ENCODE data around the gene EFNA3. TPM values are rescaled to one million over a fixed set of nuclear protein-coding genes. Genes with fewer than 3 reads are reported as not detected.

EFNA3 gene
- total and polyA plus RNA-seq, 2 of the 4 experiments (the other 2 are of a cell fraction): 0.72 to 1.6 TPM

DNA sequence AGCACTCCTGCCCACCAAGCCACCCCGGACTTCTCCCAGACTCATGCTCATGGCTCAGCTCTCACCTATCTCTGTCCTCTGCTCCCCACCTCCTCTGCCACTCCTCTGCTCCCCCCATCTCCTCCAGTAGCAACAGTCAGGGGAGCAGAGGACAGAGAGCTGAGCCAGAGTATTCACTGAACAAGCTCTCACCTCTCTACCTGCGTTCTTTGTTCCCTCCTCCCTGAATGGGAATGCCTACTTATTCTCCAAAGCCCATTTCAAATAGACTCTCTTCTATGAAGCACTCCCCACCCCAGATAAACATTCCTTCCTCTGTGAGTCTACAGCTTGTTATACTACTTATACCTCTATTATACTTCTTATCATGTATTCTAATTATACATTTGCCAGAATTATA is 42.6 kb downstream of the EFNA3 start:
- TF ChIP-seq RFX5 (IDR thresholded peaks at IDR 0.05; ENCODE audit: low read depth, low read length) (no peak), MAZ (IDR thresholded peaks at IDR 0.05; ENCODE audit: borderline replicate concordance, low read depth, low read length) (no peak), NFE2L2 (IDR thresholded peaks at IDR 0.05; ENCODE audit: low read depth, low read length) (no peak), BHLHE40 (IDR thresholded peaks at IDR 0.05; ENCODE audit: low read depth, low read length) (no peak), RAD21 (IDR thresholded peaks at IDR 0.05; ENCODE audit: low read length) (no peak), CEBPB (IDR thresholded peaks at IDR 0.05; ENCODE audit: low read depth, low read length) (no peak)
- TF ChIP-seq, protein P1, sequence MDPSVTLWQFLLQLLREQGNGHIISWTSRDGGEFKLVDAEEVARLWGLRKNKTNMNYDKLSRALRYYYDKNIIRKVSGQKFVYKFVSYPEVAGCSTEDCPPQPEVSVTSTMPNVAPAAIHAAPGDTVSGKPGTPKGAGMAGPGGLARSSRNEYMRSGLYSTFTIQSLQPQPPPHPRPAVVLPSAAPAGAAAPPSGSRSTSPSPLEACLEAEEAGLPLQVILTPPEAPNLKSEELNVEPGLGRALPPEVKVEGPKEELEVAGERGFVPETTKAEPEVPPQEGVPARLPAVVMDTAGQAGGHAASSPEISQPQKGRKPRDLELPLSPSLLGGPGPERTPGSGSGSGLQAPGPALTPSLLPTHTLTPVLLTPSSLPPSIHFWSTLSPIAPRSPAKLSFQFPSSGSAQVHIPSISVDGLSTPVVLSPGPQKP (IDR thresholded peaks at IDR 0.05; ENCODE audit: borderline replicate concordance, low read depth, low read length): no peak
- TF ChIP-seq, protein P2, sequence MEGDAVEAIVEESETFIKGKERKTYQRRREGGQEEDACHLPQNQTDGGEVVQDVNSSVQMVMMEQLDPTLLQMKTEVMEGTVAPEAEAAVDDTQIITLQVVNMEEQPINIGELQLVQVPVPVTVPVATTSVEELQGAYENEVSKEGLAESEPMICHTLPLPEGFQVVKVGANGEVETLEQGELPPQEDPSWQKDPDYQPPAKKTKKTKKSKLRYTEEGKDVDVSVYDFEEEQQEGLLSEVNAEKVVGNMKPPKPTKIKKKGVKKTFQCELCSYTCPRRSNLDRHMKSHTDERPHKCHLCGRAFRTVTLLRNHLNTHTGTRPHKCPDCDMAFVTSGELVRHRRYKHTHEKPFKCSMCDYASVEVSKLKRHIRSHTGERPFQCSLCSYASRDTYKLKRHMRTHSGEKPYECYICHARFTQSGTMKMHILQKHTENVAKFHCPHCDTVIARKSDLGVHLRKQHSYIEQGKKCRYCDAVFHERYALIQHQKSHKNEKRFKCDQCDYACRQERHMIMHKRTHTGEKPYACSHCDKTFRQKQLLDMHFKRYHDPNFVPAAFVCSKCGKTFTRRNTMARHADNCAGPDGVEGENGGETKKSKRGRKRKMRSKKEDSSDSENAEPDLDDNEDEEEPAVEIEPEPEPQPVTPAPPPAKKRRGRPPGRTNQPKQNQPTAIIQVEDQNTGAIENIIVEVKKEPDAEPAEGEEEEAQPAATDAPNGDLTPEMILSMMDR (conservative IDR thresholded peaks at IDR 0.05; ENCODE audit: low read depth, low read length): no peak
- no peak for ATAC-seq (ENCODE audit: low read depth)
- Histone ChIP-seq H3K27me3 (ENCODE audit: control insufficient read depth, insufficient read depth, low read length) (peaks cover 55% of the 10 kb centered on the region), H3K4ac (ENCODE audit: low read depth, low read length) (no peak overlapping the region), H3K9ac (ENCODE audit: low read depth, low read length) (no peak overlapping the region), H4K5ac (ENCODE audit: low read depth, low read length) (no peak overlapping the region), H3K9me1 (ENCODE audit: insufficient read depth, low read length) (no peaks in the 10 kb centered on the region; the same call in 1 of the 2 replicates), H2AK5ac (ENCODE audit: low read depth, low read length) (no peak overlapping the region), H3K4me3 (ENCODE audit: insufficient read depth, low read depth, low read length) (no peak overlapping the region), H3K4me1 (ENCODE audit: control insufficient read depth, insufficient read depth, low read length) (peaks cover 4% of the 10 kb centered on the region; the same call in 1 of the 2 replicates), H3K9me3 (ENCODE audit: control insufficient read depth, insufficient read depth, low read length) (no peaks in the 10 kb centered on the region), H4K91ac (ENCODE audit: insufficient read depth, low read depth, low read length) (no peak overlapping the region), H3K14ac (replicated peaks; ENCODE audit: low read depth, low read length) (no peak overlapping the region), H2BK20ac (ENCODE audit: low read depth, low read length) (no peak overlapping the region), H2BK120ac (ENCODE audit: low read depth, low read length) (no peak overlapping the region), H4K8ac (ENCODE audit: low read depth in 2 of 2, low read length in 2 of 2) (no peak overlapping the region), H3K79me1 (ENCODE audit: low read depth in 1 of 2, low read length in 2 of 2) (no peaks in the 10 kb centered on the region), H3K36me3 (ENCODE audit: control insufficient read depth, insufficient read depth, low read length) (no peaks in the 10 kb centered on the region), H3K56ac (ENCODE audit: extremely low read depth, insufficient read depth, low read length) (no peak overlapping the region), H3K18ac (ENCODE audit: low read depth, low read length) (no peak overlapping the region), H3K23ac (ENCODE audit: low read depth, low read length) (no peak overlapping the region), H2BK15ac (ENCODE audit: low read depth, low read length) (no peak overlapping the region), H2AFZ (replicated peaks; ENCODE audit: low read length, poor library complexity) (no peak overlapping the region), H2BK5ac (ENCODE audit: low read depth, low read length, poor library complexity, severe bottlenecking) (no peak overlapping the region), H3K4me2 (ENCODE audit: low read depth, low read length) (no peak overlapping the region), H2AK9ac (replicated peaks; ENCODE audit: low read depth, low read length, poor library complexity) (no peak overlapping the region), H4K20me1 (ENCODE audit: insufficient read depth, low read length) (no peaks in the 10 kb centered on the region; the same call in 1 of the 2 replicates), H3K27ac (ENCODE audit: insufficient read depth, low read length) (no peak overlapping the region)
- intact Hi-C loops (cut with micrococcal nuclease) (no loop called here), dilution Hi-C loops (cut with HindIII; ENCODE audit: low sequenced_read_pairs, unreplicated experiment) (no loop called here), in situ Hi-C loops (cut with MboI; ENCODE audit: low sequenced_read_pairs) (no loop called here)
- 61% methylated on average over 2 of the region's 2 CpGs; no CpG with 5 or more reads in 1 of the 2 experiments for WGBS, 2 experiments (ENCODE audit: extremely low coverage in 2 of 2, insufficient read length in 1 of 2)
- DNase-seq: no peak
- ChIA-PET POLR2A (ENCODE audit: unreplicated experiment) (no interaction called here), CTCF (interaction anchor here (0.6 kb wide), 1 partner anchor 84 kb away, joined by 4 read pairs; no protein-coding TSS in a partner anchor)
- no TSS peak for BruUV-seq (replicated peaks)
